GM23248 (cell line): Measurements from ENCODE around the gene MALAT1.

Source experiments
- EZH2 ChIP-seq: fragments of 200-600 bp; sonication (generic); IDR thresholded peaks from 2 replicates; pipeline ENCODE4 v1.6.1; 2018; ENCODE audit warnings: antibody characterized with exemption, mild to moderate bottlenecking; ENCODE audit not compliant: insufficient read depth, poor library complexity, severe bottlenecking
- EZH2phosphoT487 ChIP-seq: fragments of 200-600 bp; sonication (generic); IDR thresholded peaks from 2 replicates; pipeline ENCODE4 v1.6.1; 2018; ENCODE audit warnings: antibody characterized with exemption, moderate library complexity, mild to moderate bottlenecking, low read depth; ENCODE audit not compliant: insufficient read depth

- no peak for TF ChIP-seq EZH2
- TF ChIP-seq EZH2phosphoT487 = no peak
Measured at GRCh38 chr11:65547446-65548125, 48.7 kb downstream of the MALAT1 start.
